ENCODE data around the gene TRUB2. TPM values are rescaled to one million over a fixed set of nuclear protein-coding genes. Genes with fewer than 3 reads are reported as not detected.
A peak's percentile ranks its signal among the peaks of the same experiment; 100 is the strongest.
"Not testable (repeated sequence)": the region's sequence is repeated elsewhere in the genome, so short reads cannot be mapped to it uniquely, and the experiment has no call there.

Gene TRUB2
- total and polyA plus RNA-seq, 8 donors: 4.9 to 15.9 (median 13.2) TPM

- 3 to 16% (median 4%) methylated on average over 19 to 75 of the region's 75 CpGs for WGBS, 5 donors
- Histone ChIP-seq H3K27ac (peak within 1 kb of the TSS; percentile 83 to 93 (median 87)), H3K4me1 (peaks cover 0 to 21% (median 21%) of the 10 kb centered on the region in 4 donors), H3K9me3 (no peaks in the 10 kb centered on the region), H3K27me3 (no peaks in the 10 kb centered on the region), H3K4me3 (peak within 1 kb of the TSS; percentile 73 to 92 (median 84)), H3K36me3 (peaks cover 17 to 30% (median 26%) of the 10 kb centered on the region in 4 donors)
- intact Hi-C loops (cut with DNase I; ENCODE audit: low total_unique reads): no loop called here
- peak in 1 of 7 experiments; percentile 0 for TF ChIP-seq CTCF (IDR thresholded peaks at IDR 0.05)
- TF ChIP-seq POLR2A (IDR thresholded peaks at IDR 0.05): no peak
- TF ChIP-seq POLR2AphosphoS5 (IDR thresholded peaks at IDR 0.05): peak in 1 of 3 donors; percentile 9
- peak; percentile 87 to 95 for DNase-seq
Measured at GRCh38 chr9:128339761-128340690, 17.8 kb upstream of the TRUB2 start, which contains the start of gene SLC27A4. Gene SLC27A4, plus strand, starts transcription at chr9:128340527. Its CDS starts 2,606 bp downstream, at chr9:128343133.

GRCh38 chr9:128338852-128339614 is 16.8 kb upstream of the TRUB2 start:
- Histone ChIP-seq H3K36me3 (peaks cover 7 to 27% (median 23%) of the 10 kb centered on the region in 4 donors), H3K4me1 (peaks cover 0 to 21% (median 21%) of the 10 kb centered on the region in 4 donors), H3K27ac (peak overlapping the region in 3 of 5 donors; percentile 83 to 93 (median 92))
- H3K9me3 ChIP-seq; intact Hi-C loops (cut with DNase I; ENCODE audit: low total_unique reads); DNase-seq; H3K4me3 ChIP-seq; H3K27me3 ChIP-seq: not testable (repeated sequence)
- WGBS, 5 donors: 87 to 94% (median 92%) methylated on average over 15 of the region's 15 CpGs

GRCh38 chr9:128337936-128338335 is 15.7 kb upstream of the TRUB2 start:
- intact Hi-C loops (cut with DNase I; ENCODE audit: low total_unique reads): no loop called here
- Histone ChIP-seq H3K4me1 (peaks cover 0 to 21% (median 21%) of the 10 kb centered on the region in 4 donors), H3K9me3 (no peaks in the 10 kb centered on the region), H3K36me3 (peaks cover 0 to 27% (median 23%) of the 10 kb centered on the region in 4 donors), H3K4me3 (no peak overlapping the region), H3K27ac (no peak overlapping the region), H3K27me3 (no peaks in the 10 kb centered on the region)
- no peak for TF ChIP-seq POLR2A (IDR thresholded peaks at IDR 0.05)
- DNase-seq: no peak
- 90 to 93% (median 90%) methylated on average over 7 of the region's 7 CpGs for WGBS, 5 donors

GRCh38 chr9:128335914-128336313 is 13.7 kb upstream of the TRUB2 start:
- no peak overlapping the region for H3K27ac ChIP-seq
- DNase-seq: no peak
- H3K4me1 ChIP-seq: peaks cover 0 to 10% (median 9%) of the 10 kb centered on the region in 4 donors
- H3K4me3 ChIP-seq: no peak overlapping the region
- no peaks in the 10 kb centered on the region for H3K27me3 ChIP-seq
- TF ChIP-seq EP300 (IDR thresholded peaks at IDR 0.05): no peak
- peaks cover 0 to 38% (median 35%) of the 10 kb centered on the region in 4 donors for H3K36me3 ChIP-seq
- WGBS, 5 donors: 86 to 100% (median 88%) methylated on average over 1 to 2 of the region's 2 CpGs
- intact Hi-C loops (cut with DNase I; ENCODE audit: low total_unique reads): no loop called here
- no peaks in the 10 kb centered on the region for H3K9me3 ChIP-seq

GRCh38 chr9:128335161-128335560 is 12.9 kb upstream of the TRUB2 start:
- H3K27me3 ChIP-seq: no peaks in the 10 kb centered on the region
- no peak overlapping the region for H3K27ac ChIP-seq
- DNase-seq: no peak
- H3K36me3 ChIP-seq: peaks cover 0 to 43% (median 35%) of the 10 kb centered on the region in 4 donors
- no peak overlapping the region for H3K4me3 ChIP-seq
- no peak for TF ChIP-seq POLR2A (IDR thresholded peaks at IDR 0.05)
- no peak for TF ChIP-seq POLR2AphosphoS5 (IDR thresholded peaks at IDR 0.05)
- TF ChIP-seq EP300 (IDR thresholded peaks at IDR 0.05): no peak
- TF ChIP-seq CTCF (IDR thresholded peaks at IDR 0.05): no peak
- H3K9me3 ChIP-seq: no peaks in the 10 kb centered on the region
- intact Hi-C loops (cut with DNase I; ENCODE audit: low total_unique reads): no loop called here
- 81 to 88% (median 83%) methylated on average over 7 of the region's 7 CpGs for WGBS, 5 donors
- H3K4me1 ChIP-seq: peaks cover 0 to 6% (median 6%) of the 10 kb centered on the region in 4 donors

Data from stomach (tissue), 9 donors.